ENCODE results near the gene CD63. TPM values are rescaled to one million over a fixed set of nuclear protein-coding genes. Genes with fewer than 3 reads are reported as not detected.

Gene CD63
- total and polyA plus RNA-seq, 2 of the 13 experiments (the other 11 are each of a cell fraction or from before 2014, with no cell fraction given): 234 to 277 TPM

GRCh38 chr12:55715833-55716581, 12.8 kb downstream of the CD63 start, which contains the start of gene BLOC1S1 (continued):
- TF ChIP-seq THAP8 (CRISPR knock-in tag; IDR thresholded peaks at IDR 0.05; ENCODE audit: borderline replicate concordance) (no peak), FOXO1 (CRISPR knock-in tag; IDR thresholded peaks at IDR 0.05) (peak; percentile 30; the same call in 1 of the 2 replicates), GATAD2A (CRISPR knock-in tag; IDR thresholded peaks at IDR 0.05) (peak; percentile 74), MNT (IDR thresholded peaks at IDR 0.05) (peak; percentile 56), SP5 (CRISPR knock-in tag; IDR thresholded peaks at IDR 0.05; ENCODE audit: borderline replicate concordance, low read depth) (peak; percentile 93), ZNF792 (CRISPR knock-in tag; IDR thresholded peaks at IDR 0.05) (peak; percentile 52; the same call in 1 of the 2 replicates), MIXL1 (CRISPR knock-in tag; IDR thresholded peaks at IDR 0.05) (peak; percentile 25; the same call in 1 of the 2 replicates), ZNF816 (CRISPR knock-in tag; IDR thresholded peaks at IDR 0.05; ENCODE audit: borderline replicate concordance) (peak; percentile 46; the same call in 1 of the 2 replicates), MYPOP (CRISPR knock-in tag; IDR thresholded peaks at IDR 0.05) (no peak), ZNF678 (CRISPR knock-in tag; IDR thresholded peaks at IDR 0.05) (no peak), SOX6 (IDR thresholded peaks at IDR 0.05) (no peak), SOX6 (CRISPR knock-in tag; IDR thresholded peaks at IDR 0.05) (0 out of 2 replicates have a peak, but pooled peaks have one; percentile 22), BORCS8-MEF2B (CRISPR knock-in tag; IDR thresholded peaks at IDR 0.05) (peak; percentile 84), ZBTB38 (CRISPR knock-in tag; IDR thresholded peaks at IDR 0.05) (no peak), IRF9 (CRISPR knock-in tag; IDR thresholded peaks at IDR 0.05; ENCODE audit: borderline replicate concordance) (peak; percentile 84; the same call in 1 of the 2 replicates), FOXP1 (IDR thresholded peaks at IDR 0.05) (no peak), FOXP1 (CRISPR knock-in tag; IDR thresholded peaks at IDR 0.05) (no peak), ELF3 (CRISPR knock-in tag; IDR thresholded peaks at IDR 0.05) (peak; percentile 59), RNF2 (conservative IDR thresholded peaks at IDR 0.05; ENCODE audit: low read depth) (peak; percentile 77; the same call in 1 of the 2 replicates), ESRRA (CRISPR knock-in tag; IDR thresholded peaks at IDR 0.05; ENCODE audit: low read depth) (no peak; the same call in 1 of the 2 replicates), KDM3A (CRISPR knock-in tag; IDR thresholded peaks at IDR 0.05; ENCODE audit: low read depth) (peak; percentile 66; the same call in 1 of the 2 replicates), CTCF (CRISPR knock-in tag; IDR thresholded peaks at IDR 0.05) (no peak), TFE3 (CRISPR knock-in tag; IDR thresholded peaks at IDR 0.05) (peak; percentile 94)

Data from HepG2 (cell line).